Heart right ventricle (tissue), 16 donors: ENCODE data around the gene ARHGEF7. TPM values are rescaled to one million over a fixed set of nuclear protein-coding genes. Genes with fewer than 3 reads are reported as not detected.

ENCODE experiments used
- ATAC-seq, 8 donors: fragments of 200-7000 bp; cut with Tn5 transposase; one replicate each; pipeline ENCODE4 v1.9.1; 2020; ENCODE audit warnings: mild to moderate bottlenecking in 8 of 8, moderate library complexity in 8 of 8, moderate number of reproducible peaks in 1 of 8
- DNase-seq, 2 donors: peaks; one replicate each; pipeline ENCODE4 v3.0.0-alpha.2; 2020
- H3K27ac ChIP-seq, 10 donors: fragments of 200-600 bp; sonication (generic) in 2 of 10; one replicate each; pipeline versions ENCODE4 v1.5.0 to v1.8.0; 2020 to 2022; ENCODE audit warnings: mild to moderate bottlenecking in 3 of 10
- H3K27me3 ChIP-seq, 7 donors: fragments of 200-600 bp; one replicate each; pipeline ENCODE4 v1.8.0; 2021 to 2022; ENCODE audit warnings: mild to moderate bottlenecking in 2 of 7
- H3K36me3 ChIP-seq, 9 donors: fragments of 200-600 bp; sonication (generic) in 1 of 9; one replicate each; pipeline versions ENCODE4 v1.5.0 to v1.8.0; 2020 to 2022; ENCODE audit warnings: mild to moderate bottlenecking in 2 of 9
- H3K4me1 ChIP-seq, 9 donors: fragments of 200-600 bp; sonication (generic) in 1 of 9; one replicate each; pipeline versions ENCODE4 v1.5.0 to v1.8.0; 2020 to 2022; ENCODE audit warnings: mild to moderate bottlenecking in 4 of 9
- H3K4me3 ChIP-seq, 10 donors: fragments of 200-600 bp; sonication (generic) in 2 of 10; one replicate each; pipeline versions ENCODE4 v1.5.0 to v1.8.0; 2020 to 2022; ENCODE audit warnings: mild to moderate bottlenecking in 7 of 10, moderate library complexity in 2 of 10
- H3K9me3 ChIP-seq, 11 donors: fragments of 200-600 bp in 10 of 11; sonication (generic) in 2 of 11; one replicate each; pipeline versions ENCODE4 v1.5.0 to v1.8.0; 2013 to 2022; ENCODE audit warnings: mild to moderate bottlenecking in 2 of 11, control low read depth in 1 of 11, moderate library complexity in 1 of 11
- CTCF ChIP-seq, 9 donors: fragments of 200-600 bp; sonication (generic) in 2 of 9; IDR thresholded peaks; one replicate each; pipeline versions ENCODE4 v1.5.0 to v1.8.0; 2021 to 2022; ENCODE audit warnings: antibody characterized with exemption in 9 of 9, mild to moderate bottlenecking in 5 of 9, moderate library complexity in 1 of 9
- WGBS, 2 donors: extraction: QIAGEN DNeasy Blood & Tissue Kit; methylation state at CpG; one replicate each; pipeline ENCODE4 v1.1.7; 2013; ENCODE audit warnings: inconsistent platforms in 1 of 2; 5-methylcytosine and 5-hydroxymethylcytosine counted together
- intact Hi-C, 10 donors: fragments of 100-400 bp; cut with DNase I; formaldehyde crosslinking; loops; one replicate each; pipeline versions ENCODE4 v1.11.1 to v1.14.2; 2022
- polyA plus RNA-seq, 2 donors: library from polyadenylated mRNA; stranded (reverse); fragments of 200-250 nt; gene quantifications; one replicate each; pipeline ENCODE4 v1.2.3, GENCODE V29; 2013
- total RNA-seq, 10 donors: library from RNA; stranded (reverse); fragmentation: NEBNext Ultra II Directional in 3 of 10; extraction: Animal tissue kit (Norgen Biotek cat#: 25700) in 3 of 10; gene quantifications; one replicate each; pipeline versions ENCODE4 v1.2.1 to v1.2.4, GENCODE V29; 2021 to 2023
- donor health status: Arrhythmogenic right ventricular cardiomyopathy.
- donor health status: ischemic (EF 13 %, LVEDD 7.1; RV severe dilation, severe dysfunction).
- donor health status: healthy with polysubstance abuse.
- donor health status: DM: no; HTN: yes; CAD: no.
- donor health status: DM: no; HTN: no; CAD: no.
- donor health status: ischemic (EF 25% LVEDD 6.9; RV normal size, moderate dysfunction).
- donor health status: ischemic (EF 25% LVEDD 5.7; RV mildly dilated, moderate dysfunction).
- donor health status: healthy.
- donor health status: DM: yes; HTN: yes; CAD: no.
- donor health status: Ischemic cardiomyopathy.
- donor health status: ischemic (EF 35%, LVEDD 5.7; RV mildly dilated, moderate dysfunction).
- donor health status: nonischemic (EF 11% LVEDD 7.7; RV severe dilation, severe dysfunction).
- donor health status: DM: yes; HTN: yes; CAD: no.
- donor health status: PGD.
- donor health status: ischemic (EF 29% LVEDD 5.4; RV normal size, mild dysfunction).
- donor health status: nonischemic (EF 23%, LVEDD 6.1; RV moderate dilation, normal function).

Gene ARHGEF7
- total and polyA plus RNA-seq, 12 donors: 18.4 to 56.6 (median 43.1) TPM

GRCh38 chr13:111217641-111218040 lies 102.5 kb downstream of the ARHGEF7 start:
- Histone ChIP-seq H3K4me3 (no peak overlapping the region), H3K36me3 (peaks cover 0 to 32% (median 0%) of the 10 kb centered on the region in 9 donors), H3K4me1 (peaks cover 9 to 93% (median 75%) of the 10 kb centered on the region in 9 donors), H3K27ac (peak overlapping the region in 9 of 10 donors; percentile 4 to 52 (median 29)), H3K9me3 (no peaks in the 10 kb centered on the region), H3K27me3 (no peaks in the 10 kb centered on the region)
- DNase-seq (no peak), ATAC-seq (peak in 7 of 8 donors; percentile 24 to 45 (median 38))
- WGBS, 2 donors: 56 to 73% methylated on average over 13 of the region's 13 CpGs
- intact Hi-C loops: loop anchor here in 8 of 10 donors (2.0 to 10.0 kb wide), 9 partner anchors 40 to 303 kb away; partner anchors contain the start of genes ANKRD10 (in 3 of the 8) and ARHGEF7 (in 2 of the 8)
- TF ChIP-seq CTCF (IDR thresholded peaks at IDR 0.05): no peak

GRCh38 chr13:111219280-111219679 lies 104.2 kb downstream of the ARHGEF7 start:
- intact Hi-C loops: loop anchor here in 8 of 10 donors (2.0 to 10.0 kb wide), 8 partner anchors 42 to 304 kb away; partner anchors contain the start of genes ANKRD10 (in 3 of the 8) and ARHGEF7 (in 2 of the 8)
- no peak overlapping the region for H3K4me3 ChIP-seq

GRCh38 chr13:111219950-111220349 lies 104.8 kb downstream of the ARHGEF7 start:
- peaks cover 0 to 32% (median 0%) of the 10 kb centered on the region in 9 donors for H3K36me3 ChIP-seq
- WGBS, 2 donors: 66 to 68% methylated on average over 8 of the region's 8 CpGs
- DNase-seq (no peak), ATAC-seq (peak in 6 of 8 donors; percentile 12 to 59 (median 23))
- no peaks in the 10 kb centered on the region for H3K27me3 ChIP-seq
- no peak overlapping the region for H3K4me3 ChIP-seq
- intact Hi-C loops: loop anchor here in 9 of 10 donors (2.0 to 10.0 kb wide), 9 partner anchors 43 to 305 kb away; partner anchors contain the start of genes ANKRD10 (in 5 of the 9) and ARHGEF7 (in 2 of the 9)
- peak overlapping the region in 9 of 10 donors; percentile 6 to 54 (median 36) for H3K27ac ChIP-seq
- peaks cover 9 to 93% (median 69%) of the 10 kb centered on the region in 9 donors for H3K4me1 ChIP-seq
- TF ChIP-seq CTCF (IDR thresholded peaks at IDR 0.05): no peak
- H3K9me3 ChIP-seq: no peaks in the 10 kb centered on the region

More at GRCh38 chr13:111219280-111219679, 104.2 kb downstream of the ARHGEF7 start:
- peaks cover 0 to 32% (median 0%) of the 10 kb centered on the region in 9 donors for H3K36me3 ChIP-seq
- 4 to 12% methylated on average over 4 of the region's 4 CpGs for WGBS, 2 donors
- DNase-seq (peak in 1 of 2 donors; percentile 49), ATAC-seq (peak; percentile 42 to 72 (median 66))
- no peak for TF ChIP-seq CTCF (IDR thresholded peaks at IDR 0.05)
- no peaks in the 10 kb centered on the region for H3K9me3 ChIP-seq
- H3K4me1 ChIP-seq: peaks cover 9 to 93% (median 72%) of the 10 kb centered on the region in 9 donors
- no peaks in the 10 kb centered on the region for H3K27me3 ChIP-seq
- peak overlapping the region in 9 of 10 donors; percentile 0 to 54 (median 31) for H3K27ac ChIP-seq

- TF ChIP-seq CTCF (IDR thresholded peaks at IDR 0.05): no peak
- DNase-seq (no peak), ATAC-seq (no peak)
- intact Hi-C loops: loop anchor here in 2 of 10 donors (2.0 to 10.0 kb wide), 3 partner anchors 60 to 310 kb away; partner anchors contain the start of gene ANKRD10 (in 2 of the 2)
- 84 to 86% methylated on average over 6 of the region's 6 CpGs for WGBS, 2 donors
- H3K27me3 ChIP-seq: no peaks in the 10 kb centered on the region
- no peak overlapping the region for H3K4me3 ChIP-seq
- H3K27ac ChIP-seq: no peak overlapping the region
- no peaks in the 10 kb centered on the region for H3K9me3 ChIP-seq
- peaks cover 0 to 53% (median 5%) of the 10 kb centered on the region in 9 donors for H3K36me3 ChIP-seq
- H3K4me1 ChIP-seq: peaks cover 0 to 86% (median 38%) of the 10 kb centered on the region in 9 donors
Measured at GRCh38 chr13:111225166-111225565, 110.1 kb downstream of the ARHGEF7 start.
